ENCODE results near the gene VAX1.

The VAX1 gene

DNA sequence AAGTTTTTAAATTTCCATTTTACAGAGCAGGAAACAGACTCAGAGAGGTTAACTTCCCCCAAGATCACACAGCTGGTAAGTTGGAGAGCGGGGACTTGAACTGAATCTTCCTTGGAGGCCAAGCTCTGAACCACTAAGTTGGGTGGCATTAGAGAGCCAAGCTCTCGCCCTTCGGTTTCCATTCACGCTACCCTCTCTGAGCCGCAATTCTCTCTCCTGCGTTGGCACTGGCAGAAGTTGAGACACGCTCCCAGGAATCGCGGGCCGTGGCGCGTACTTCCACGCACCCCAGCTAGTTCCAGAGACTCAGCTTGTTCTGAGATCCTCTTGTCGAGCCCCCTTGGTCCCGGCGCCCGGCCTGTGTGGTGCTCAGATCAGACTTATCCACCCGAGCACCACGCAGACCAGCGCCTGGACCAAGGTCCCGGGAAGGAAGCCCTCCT lies 29.3 kb upstream of the VAX1 start:
- no peak for DNase-seq (ENCODE audit: low read depth)
- TF ChIP-seq, protein P1, sequence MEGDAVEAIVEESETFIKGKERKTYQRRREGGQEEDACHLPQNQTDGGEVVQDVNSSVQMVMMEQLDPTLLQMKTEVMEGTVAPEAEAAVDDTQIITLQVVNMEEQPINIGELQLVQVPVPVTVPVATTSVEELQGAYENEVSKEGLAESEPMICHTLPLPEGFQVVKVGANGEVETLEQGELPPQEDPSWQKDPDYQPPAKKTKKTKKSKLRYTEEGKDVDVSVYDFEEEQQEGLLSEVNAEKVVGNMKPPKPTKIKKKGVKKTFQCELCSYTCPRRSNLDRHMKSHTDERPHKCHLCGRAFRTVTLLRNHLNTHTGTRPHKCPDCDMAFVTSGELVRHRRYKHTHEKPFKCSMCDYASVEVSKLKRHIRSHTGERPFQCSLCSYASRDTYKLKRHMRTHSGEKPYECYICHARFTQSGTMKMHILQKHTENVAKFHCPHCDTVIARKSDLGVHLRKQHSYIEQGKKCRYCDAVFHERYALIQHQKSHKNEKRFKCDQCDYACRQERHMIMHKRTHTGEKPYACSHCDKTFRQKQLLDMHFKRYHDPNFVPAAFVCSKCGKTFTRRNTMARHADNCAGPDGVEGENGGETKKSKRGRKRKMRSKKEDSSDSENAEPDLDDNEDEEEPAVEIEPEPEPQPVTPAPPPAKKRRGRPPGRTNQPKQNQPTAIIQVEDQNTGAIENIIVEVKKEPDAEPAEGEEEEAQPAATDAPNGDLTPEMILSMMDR (IDR thresholded peaks at IDR 0.05; ENCODE audit: control insufficient read depth, extremely low read depth, insufficient read depth): no peak
- no peak overlapping the region for H3K4me3 ChIP-seq (ENCODE audit: low read depth, low read length)

DNA sequence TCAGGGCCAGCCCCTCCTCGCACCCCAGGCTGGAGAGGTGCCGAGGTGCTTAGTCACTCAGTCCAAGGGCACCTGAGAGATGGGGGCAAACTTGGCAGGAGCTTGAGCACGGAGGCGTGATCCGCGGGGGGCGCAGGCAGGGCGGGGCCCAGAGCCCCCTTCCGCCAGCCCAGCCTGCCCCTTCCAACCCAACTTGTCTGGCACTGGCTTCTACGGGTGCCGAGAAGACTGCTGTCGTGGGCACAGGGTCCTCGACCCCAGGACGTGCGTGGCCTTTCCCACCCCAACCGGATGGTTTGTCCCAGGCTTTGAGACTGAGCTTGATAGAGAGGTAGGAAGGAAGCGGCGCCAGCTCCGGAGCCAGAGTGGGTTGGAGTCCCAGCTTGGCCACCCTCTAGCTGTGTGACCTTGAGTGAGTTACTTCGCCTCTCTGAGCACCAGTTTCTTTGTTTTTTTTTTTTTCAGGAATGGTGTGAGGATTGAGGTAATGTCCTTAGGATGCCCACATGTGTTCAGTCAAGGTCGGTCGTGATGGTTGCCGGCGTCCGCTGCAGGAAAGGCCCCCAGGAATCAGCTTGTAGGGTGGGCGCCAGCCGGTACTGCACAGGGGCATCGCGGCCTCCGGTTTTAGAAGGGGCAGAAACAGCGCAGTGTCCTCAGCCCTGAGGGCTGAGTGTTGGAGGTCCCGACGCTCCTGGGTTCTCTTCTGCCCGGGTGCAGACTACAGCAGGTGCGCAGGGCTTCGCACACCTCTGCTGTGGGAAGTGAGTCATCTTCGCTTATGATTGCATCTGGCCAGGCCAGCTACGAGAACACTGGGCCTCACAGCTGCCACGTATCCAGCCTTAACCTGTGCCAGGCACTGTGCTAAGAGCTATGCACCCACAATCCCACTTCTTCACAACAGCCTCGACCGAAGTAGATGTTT lies 28.6 kb upstream of the VAX1 start:
- no peak for DNase-seq (ENCODE audit: low read depth)
- TF ChIP-seq, protein P1 (IDR thresholded peaks at IDR 0.05; ENCODE audit: control insufficient read depth, extremely low read depth, insufficient read depth): no peak
- H3K4me3 ChIP-seq (ENCODE audit: low read depth, low read length): no peak overlapping the region

DNA sequence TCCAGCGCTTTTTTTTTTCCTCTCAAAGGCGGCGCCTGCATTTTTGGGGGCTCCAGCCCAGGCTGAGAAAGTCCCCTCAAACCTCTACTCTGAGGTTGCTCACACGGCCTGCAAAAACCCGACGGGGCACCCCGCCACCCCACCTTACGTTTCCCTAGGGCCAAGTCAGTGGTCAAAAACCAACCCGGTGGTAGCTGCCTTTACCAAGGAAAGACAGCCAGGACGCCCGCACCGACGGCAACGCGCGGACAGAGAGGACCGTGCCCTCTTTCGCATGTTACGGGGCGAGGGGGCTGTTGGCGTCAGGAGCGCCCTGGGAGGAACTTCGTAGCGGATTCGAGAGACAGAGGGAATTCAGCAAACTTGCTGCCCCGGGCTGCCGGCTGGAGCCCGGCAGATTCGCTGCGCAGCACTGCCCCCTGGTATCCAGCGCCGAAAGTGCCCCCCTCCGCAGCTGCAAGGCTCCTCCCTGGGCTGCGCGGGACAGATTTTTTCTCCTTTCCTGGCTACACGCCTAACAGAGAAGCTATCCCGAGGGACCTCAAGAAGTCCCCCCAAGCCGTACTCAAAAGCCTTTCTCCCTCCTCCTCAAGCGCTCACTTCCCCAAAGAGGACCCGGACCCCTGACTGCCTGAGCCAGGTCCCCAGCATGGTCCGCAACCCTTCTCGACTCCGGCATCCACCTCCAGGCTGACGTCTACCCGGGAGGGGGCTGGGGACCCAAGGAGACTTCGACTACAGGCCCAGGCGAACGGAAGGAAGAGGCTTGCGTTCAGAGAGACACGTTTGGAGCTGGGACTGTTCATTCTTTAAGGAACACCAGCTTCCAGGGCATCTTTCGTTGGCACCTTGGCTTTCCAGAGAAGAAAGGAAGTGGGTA lies 27.7 kb upstream of the VAX1 start:
- DNase-seq (ENCODE audit: low read depth): no peak

DNA sequence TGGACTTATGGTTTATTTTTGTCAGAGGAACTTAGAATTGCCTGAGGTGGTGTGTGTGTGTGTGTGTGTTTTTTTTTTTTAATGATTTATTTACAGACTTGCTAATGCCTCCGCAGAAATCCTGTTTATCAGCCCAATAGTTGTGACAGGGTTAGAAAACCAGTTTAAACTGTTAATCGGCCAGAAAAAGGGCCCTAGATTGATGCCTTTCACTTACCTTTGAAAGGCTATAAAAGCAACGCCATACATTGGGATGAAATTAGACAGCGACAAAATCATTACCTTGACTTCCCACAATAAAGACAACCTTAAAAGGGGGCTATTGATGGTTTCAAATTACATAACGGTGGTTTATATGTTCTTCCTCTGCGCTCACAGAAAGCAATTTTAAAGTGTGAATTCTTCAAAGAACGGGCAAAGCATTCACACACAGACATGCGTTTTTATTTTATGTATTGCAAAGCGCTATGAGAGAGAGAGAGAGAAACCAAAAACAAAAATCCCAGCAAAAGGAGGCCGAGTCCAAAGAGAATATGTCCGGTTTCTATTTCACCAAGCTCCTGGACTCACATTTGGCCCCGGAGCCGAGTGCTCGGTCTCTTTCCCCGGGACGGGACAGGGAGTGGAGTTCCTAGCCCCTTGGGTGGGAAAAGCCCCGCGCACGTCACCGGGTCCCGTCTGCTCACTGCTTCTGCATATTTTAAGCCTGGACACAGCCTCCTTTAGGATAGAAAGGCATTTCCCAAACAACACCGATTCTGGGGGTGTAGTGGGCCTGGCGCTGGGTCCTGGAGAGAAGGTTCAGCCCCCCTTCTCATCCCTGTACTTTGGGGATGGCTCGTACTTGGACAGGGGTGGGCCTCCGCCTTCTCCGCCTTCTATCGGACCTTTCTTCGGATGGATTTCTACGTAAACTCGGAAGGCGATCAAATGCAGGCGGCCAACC lies 26.8 kb upstream of the VAX1 start:
- H3K4me3 ChIP-seq (ENCODE audit: low read depth, low read length): no peak overlapping the region

More for the DNA sequence above, 27.7 kb upstream of the VAX1 start:
- H3K4me3 ChIP-seq (ENCODE audit: low read depth, low read length): no peak overlapping the region
- TF ChIP-seq, protein P1 (IDR thresholded peaks at IDR 0.05; ENCODE audit: control insufficient read depth, extremely low read depth, insufficient read depth): peak; percentile 70

DNA sequence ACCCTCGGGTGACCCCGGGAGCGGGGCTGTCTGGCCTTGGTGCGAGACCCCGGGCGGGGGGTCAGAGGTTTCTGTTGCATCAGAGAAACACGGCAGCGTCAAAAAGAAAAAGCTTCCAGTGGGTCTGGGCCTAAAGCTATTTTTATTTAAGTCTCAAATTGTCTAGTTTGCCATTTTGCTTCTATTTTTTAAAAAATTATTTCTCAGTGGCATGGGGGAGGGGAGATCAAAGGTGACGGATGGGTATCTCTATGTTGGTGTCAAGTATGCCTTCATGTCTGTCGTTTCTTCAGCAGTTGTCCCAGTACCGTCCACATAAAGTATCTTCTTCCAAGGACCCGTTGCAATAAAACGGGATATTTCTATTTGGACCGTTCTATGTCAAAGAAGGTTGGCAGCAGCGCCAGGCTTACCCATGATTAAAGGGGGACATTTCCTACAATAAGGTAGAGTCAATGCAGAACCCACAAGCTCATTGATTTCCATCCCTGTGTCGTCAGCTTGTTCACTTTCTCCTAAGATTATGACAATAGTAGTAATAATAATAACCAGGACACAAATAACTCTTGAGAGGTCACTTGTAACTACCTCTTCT lies 26.0 kb upstream of the VAX1 start:
- TF ChIP-seq, protein P1 (IDR thresholded peaks at IDR 0.05; ENCODE audit: control insufficient read depth, extremely low read depth, insufficient read depth): no peak
- no peak overlapping the region for H3K4me3 ChIP-seq (ENCODE audit: low read depth, low read length)
- no peak for DNase-seq (ENCODE audit: low read depth)

More for the DNA sequence above, 26.8 kb upstream of the VAX1 start:
- DNase-seq (ENCODE audit: low read depth): no peak
- TF ChIP-seq, protein P1 (IDR thresholded peaks at IDR 0.05; ENCODE audit: control insufficient read depth, extremely low read depth, insufficient read depth): no peak

Data from LNCaP clone FGC (cell line).